SK-N-DZ (cell line): ENCODE data around the gene CORO1C.

Experiments
- DNase-seq: peaks from one replicate; pipeline ENCODE4 v3.0.0-alpha.2; 2015; ENCODE audit warnings: low spot score

CORO1C gene

DNA sequence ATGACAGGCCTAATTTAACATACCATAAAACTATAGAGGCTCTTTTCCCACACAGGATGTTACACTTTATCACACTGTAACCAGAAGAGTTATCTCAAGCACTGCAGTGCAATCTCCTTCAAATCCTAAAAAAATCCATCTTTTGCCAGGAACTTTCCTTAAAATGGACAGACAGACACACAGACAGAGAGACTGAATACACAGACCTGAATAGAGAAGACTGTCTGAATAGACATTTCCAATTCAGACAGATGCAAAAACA lies 6.5 kb downstream of the CORO1C start:
- DNase-seq, result no peak

DNA sequence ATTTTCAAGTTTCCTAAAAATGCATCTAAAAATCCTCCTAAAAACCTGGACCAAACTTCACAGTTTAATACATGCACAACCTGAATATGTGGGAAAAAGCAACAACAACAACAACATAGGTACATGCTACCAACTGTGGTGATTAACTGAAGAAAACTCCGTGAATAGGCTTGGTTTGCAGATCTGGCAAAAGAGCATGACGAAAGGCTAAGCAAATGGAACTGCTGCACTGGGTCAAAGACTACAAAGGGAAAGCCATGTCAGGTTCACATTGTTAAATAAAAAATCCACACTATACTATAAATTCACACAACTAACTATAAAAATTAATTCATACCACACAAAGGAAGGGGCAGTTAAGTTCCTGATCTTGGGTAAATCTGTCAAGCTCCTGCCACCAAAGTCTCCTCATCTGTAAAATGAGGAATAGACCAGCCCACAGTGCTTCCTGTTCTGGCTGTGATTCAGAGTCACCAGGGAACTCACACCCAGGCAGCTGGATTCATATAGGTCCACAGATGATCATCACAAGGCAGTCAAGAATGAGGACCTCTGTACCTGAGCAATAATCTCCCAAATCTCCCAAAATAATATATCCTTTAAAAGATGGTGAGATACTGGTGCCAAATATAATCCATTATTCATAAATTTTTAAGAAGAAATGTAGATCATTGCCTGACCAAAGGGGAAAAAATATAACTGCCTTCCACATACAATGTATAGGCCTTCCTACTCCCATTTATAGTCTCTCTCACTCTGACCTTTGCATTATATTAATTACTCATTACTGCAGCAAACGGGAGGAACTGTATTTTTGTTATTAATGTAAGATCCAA lies 7.0 kb downstream of the CORO1C start:
- DNase-seq, result no peak

DNA sequence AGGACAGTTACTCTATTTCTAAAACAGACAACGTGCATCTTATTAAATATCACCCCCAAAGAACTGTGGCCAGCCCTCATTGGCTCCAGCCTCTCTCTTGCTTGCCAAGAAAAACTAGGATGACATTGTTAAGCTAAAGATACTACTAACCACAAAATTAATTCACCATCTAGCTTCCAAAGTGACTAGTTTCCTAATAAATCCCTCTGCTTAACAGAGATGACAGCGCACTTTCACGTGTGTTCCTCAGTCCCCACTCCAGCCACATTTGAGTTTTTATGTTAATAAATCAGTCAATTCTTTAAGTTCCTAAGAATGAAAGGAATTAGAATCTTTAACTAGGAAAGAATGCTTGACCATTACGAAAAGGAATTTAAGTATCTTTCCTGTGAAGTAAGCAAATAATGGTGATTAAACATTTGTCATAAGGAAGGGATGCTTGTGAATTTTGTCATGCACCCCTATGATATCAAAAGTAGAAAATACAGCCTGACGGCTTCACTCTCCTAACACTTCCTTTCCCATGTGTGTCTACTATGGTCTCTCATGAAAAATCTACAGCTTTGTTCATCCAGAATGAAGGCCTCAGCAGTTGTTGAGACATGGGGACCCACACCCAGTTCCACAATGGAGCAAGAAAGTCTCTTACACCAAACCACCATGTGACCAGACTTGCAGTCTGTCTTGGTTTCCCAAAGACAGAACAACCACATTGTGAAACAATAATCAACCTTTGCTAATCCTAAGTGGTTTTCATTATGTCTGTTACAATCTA lies 8.1 kb downstream of the CORO1C start:
- DNase-seq, result no peak

DNA sequence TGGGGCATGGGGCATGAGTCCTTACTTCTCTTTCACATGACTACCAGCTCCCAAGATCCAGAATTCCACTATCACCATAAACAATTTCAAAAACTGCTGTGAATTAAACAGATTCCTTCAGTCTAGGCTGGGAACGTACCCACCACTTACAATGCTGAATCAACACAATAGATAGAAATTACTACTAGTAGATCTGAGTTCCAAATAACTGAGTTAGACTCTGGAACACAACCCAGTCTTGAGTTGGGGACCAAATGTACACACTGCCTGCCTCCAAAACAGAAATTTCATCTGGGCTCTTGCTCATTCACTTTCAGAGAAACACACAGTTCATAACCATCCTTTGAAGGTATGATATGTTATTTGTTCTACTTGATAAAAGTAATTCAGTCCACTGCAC lies 8.9 kb downstream of the CORO1C start:
- DNase-seq, result no peak

DNA sequence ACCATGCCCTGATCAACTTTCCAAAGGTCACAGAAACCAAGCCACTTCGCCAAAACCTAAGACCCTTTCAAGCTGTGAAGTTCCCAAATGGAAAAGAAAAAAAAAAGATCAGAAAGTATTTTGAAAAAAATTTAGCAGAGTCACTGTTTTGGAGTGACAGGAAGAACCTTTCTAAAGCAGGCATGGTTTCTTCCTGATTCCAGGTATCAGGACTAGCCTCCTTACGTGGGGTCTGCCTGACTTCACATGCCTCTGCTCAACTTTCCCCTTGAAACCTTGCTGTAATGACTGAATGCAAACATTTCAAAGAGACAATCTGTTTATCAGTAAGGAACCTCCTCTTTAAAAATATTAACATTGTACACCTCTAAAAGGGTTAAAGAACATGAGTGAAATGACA lies 9.5 kb downstream of the CORO1C start:
- no peak for DNase-seq

DNA sequence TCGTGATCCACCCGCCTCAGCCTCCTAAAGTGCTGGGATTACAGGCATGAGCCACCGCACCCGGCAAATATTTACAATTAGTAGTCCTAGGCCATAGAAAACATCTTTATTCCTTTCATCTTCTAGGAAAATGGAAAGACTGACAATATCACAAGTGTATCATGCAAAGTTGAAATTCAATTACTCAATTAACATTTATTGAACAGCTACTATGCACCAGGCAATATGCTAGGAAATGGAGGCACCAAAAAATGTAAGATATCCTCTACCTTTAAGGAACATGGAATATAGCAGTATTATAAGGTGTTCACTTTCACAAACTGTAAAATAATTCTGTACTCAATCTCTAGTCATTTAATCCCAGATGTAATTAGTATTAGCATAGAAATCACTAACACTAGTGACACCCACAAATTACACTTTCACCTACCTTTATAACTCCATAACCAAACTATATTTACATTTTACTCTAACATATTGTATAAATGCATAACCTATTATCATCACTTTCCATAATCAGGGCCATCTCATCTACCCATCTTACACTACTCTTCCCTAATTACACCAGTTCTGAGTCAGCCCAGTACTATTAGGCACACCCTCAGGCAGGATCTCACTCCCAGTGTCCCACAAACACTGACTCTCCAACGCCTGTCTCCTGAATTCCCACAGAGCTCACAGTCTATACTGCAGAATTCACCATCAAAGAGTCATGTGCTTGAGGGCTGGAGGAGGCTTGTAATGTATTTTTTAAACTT lies 10.4 kb downstream of the CORO1C start:
- DNase-seq, result no peak

DNA sequence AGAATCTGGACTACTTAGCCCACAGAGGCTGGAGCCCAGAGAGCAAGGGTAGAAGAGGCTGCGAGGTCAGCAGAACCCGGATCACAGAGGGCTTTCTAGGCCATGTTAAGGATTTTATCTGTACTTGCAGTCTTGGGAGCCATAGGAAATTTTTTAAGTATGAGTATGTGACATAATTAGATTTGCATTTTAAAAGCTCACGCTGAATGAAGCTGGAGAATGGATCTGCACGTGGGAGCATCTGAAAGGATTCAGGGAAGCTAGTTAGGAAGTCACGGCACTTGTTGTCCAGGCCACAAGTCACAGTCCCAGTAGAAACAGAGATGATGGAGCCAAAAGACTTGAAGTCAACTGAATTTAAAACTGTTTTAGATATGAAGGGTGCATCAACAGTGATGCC lies 14.1 kb downstream of the CORO1C start:
- no peak for DNase-seq

DNA sequence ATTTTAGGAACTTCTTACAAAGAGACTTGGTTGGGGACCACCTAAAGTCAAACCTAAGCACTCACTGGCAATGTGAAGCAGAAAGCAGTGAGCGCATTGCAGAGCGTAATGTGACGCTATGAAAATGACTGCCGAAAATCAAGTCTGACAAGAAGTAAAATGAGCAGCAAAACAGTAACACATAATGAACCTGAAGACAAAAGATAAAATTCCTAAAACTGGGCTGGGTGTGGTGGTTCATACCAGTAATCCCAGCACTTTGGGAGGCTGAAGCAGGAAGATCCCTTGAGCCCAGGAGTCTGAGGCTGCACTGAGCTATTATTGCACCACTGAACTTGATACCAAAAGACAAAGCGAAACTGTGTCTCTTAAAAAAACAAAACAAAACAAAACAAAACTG lies 16.5 kb downstream of the CORO1C start:
- DNase-seq, result no peak

DNA sequence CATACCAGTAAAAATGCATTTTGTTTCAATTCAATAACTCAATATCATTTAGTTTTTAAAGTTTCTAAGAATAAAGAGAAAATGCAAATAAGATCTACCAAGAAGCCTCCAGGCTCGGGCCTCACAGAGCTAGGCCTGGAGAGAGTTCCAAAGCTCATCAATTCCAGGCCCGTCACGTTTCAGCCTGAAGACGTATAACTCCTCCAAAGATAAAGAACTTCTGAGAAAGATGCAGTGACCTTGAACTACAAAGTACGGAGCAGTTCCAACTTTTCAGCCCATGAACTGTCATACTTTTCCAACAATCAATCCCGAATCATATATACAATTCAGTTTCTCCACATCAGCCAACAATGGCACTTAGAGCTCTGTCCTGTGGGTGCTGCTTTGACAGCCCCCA lies 17.8 kb downstream of the CORO1C start:
- DNase-seq, result no peak

DNA sequence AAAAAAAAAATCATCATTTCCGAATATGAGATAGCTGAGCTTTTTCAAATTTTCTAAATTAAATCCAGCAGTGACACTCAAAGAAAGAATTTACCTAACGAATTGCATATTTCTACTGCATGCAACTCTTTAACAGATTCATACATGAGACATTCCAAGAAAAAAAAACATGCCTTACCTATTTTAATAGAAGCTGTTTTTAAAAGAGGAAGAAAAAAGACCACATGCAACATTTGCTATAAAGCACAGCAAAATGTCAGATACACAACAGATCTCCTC lies 18.5 kb downstream of the CORO1C start:
- DNase-seq, result no peak

DNA sequence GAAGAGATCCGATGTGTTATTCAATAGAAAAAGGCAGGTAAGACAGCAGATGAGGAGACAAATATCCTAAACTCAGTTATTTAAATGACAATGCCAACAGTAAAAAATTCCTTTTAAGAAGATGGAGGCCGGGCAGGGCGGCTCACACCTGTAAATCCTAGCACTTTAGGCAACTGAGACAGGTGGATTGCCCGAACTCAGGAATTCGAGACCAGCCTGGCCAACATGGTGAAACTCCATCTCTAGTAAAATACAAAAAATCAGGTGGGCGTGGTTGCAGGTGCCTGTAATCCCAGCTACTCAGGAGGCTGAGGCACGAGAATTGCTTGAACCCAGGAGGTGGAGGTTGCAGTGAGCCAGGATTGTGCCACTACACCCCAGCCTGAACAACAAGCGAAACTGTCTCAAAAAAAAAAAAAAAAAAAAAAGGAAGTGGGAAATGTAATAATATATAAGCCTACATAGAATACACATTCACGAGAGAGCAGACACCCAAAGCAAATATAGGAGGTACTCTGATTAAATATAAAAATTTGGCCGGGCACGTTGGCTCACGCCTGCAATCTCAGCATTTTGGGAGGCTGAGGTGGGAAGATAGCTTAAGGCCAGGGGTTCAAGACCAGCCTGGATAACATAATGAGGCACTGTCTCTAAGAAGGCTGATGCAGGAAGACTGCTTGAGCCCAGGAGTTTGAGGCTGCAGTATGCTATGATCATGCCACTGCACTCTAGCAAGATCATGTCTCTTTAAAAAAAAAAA lies 19.0 kb downstream of the CORO1C start:
- no peak for DNase-seq

DNA sequence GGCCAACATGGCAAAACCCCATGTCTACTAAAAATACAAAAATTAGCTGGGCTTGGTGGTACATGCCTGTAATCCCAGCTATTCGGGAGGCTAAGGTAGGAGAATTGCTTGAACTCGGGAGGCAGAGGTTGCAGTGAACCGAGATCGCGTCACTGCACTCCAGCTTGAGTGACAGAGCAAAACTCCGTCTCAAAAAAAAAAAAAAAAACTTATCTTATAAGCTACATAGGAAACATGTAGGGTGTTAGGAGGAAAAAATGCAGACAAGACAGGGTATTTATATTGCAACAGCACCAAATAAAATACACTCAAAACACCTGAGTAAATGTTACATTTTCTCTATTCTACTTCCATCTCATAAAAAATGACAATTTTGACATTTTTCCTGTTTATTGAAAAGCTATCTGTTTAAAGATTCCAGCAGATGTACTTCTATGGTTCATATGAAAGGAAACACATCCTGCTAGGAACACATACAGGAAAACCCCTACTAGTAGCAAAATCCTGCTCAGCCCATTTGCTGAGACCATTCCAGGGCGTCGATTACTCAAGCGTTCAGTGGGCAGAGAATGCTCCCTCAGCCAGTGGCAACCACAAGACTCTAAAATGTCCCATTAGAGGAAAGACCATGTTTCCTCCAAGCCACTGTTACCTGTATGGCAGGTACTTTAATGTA lies 19.7 kb downstream of the CORO1C start:
- no peak for DNase-seq

DNA sequence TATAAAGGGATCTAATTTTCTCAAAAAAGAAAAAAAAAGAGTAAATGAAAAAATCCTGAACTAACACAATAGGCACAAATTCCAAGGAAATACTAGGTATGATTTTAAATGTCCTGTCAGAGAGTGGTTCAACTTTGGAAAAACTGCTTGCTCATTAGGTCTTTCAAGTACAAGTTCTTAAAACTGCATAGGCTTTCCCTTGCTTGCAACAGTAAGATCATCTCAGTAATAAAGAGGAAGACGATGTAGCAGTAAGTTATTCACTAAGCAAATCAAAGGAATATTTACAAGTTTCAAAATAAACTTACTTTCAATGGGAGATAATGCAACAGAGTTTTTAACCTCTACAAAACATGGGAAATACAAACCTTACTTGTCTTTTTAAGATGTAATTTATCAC lies 21.6 kb downstream of the CORO1C start:
- no peak for DNase-seq

DNA sequence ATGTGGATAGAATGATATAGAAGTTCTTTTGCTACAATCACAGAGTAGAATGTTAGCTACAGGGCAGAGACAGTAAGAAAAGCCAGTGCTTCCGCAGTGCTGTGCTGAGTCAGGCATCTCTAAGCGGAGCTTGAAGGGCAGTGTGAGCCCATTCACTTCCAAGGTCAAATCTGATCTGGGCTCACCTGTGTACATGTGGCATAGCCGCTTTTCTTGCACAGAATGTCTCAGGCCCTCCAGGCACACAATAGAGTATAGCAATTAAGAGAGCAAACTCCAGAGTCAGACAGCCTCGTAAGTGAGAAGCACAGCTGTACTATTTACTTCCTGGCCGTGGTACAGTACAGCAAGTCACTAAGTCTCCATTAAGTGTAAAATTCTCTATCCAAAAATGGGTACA lies 26.8 kb downstream of the CORO1C start:
- no peak for DNase-seq

DNA sequence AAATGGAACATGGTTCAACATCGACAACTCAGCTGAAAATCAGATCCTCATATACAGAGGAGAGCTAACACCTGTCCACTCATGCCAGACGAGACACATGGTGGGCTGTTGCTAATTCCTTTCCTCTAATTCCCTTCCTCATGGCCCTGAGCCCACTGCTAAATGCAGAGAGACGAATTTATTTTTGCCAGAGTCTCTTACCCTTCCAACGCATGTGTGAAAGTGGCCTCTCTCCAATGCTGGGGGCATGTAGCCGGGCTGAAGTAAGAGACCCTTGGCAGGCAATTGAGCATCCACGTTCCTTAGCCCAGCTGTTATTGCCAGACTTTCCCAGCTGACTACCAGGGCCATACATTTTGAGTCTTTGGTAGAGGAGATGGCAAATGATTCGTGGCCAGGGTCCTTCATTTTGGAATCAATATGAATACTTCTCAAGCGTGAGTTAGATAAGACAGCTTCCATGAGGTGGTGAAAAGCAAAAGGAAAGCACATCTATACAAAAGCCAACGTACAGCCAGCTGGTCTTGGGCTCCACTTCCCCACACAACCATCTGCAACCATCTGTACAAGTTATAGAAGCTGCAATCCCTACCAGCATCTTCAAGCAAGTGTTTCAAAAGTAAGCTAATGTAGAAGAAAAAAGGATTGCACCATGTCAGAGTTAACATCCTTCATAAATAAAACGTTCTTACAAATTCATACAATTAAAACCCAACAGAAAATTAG lies 28.6 kb downstream of the CORO1C start:
- DNase-seq, result no peak

DNA sequence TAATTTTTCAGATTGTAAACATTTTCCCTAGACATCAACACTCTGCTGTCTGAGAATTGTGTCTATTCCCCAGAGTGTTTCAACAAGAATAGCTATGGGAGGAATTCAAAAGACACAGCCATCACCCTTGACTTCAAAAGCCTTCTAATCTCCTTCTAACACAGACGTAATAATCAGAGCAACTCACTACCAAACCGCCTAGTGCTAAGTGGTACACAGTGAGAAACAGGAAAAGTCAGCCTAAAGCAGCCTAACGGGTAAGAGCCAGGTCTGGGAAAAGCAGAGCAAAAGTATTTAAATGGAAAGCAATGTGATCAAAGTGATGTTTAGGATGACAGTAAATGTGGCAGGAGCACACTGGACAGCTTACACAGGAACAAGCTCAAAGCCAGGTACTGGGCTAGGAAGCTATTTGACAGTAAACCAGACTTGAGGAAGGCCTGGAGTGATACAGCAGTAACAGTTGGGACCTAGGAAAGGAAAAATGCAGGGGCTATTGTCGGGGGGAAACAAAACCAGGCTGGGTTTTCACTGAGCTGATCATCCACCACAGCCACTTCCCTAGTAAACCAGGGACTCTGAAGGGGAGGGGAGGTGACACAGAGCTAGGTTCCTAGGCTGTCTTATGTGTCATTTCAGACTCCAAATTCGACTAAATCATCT lies 29.4 kb downstream of the CORO1C start:
- no peak for DNase-seq

DNA sequence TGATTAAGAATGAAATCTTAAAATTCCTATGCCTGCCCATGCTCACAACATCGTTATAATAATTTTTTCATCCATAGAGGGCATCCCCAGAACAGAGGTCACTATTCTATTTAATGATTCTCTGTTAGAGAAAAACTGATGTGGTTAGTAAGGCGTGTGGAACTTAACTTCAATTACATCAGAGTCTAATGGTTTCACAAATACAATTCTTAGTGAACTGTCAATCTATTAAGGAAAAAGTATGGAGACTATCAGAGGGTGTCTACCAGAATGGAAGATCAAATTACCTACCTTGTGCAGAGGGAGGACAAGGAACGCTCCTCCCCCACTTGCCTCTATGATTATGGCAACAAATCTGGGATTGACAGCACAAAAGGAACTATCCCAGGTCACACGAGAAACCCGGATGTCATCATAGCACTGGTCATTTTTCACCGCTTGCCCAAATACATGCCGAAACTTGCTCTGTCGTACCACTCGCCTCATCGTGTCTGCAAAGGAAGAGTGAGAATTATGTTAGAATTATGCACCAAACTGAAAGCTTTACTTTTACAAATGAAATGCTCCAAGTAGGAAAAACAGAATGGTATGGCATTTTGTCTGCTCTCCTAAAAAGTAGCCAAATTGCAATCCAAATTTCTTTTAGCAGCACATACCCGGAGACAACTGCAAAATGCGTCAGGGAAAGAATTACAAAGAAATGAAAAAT lies 30.3 kb downstream of the CORO1C start:
- DNase-seq, result peak; percentile 50

DNA sequence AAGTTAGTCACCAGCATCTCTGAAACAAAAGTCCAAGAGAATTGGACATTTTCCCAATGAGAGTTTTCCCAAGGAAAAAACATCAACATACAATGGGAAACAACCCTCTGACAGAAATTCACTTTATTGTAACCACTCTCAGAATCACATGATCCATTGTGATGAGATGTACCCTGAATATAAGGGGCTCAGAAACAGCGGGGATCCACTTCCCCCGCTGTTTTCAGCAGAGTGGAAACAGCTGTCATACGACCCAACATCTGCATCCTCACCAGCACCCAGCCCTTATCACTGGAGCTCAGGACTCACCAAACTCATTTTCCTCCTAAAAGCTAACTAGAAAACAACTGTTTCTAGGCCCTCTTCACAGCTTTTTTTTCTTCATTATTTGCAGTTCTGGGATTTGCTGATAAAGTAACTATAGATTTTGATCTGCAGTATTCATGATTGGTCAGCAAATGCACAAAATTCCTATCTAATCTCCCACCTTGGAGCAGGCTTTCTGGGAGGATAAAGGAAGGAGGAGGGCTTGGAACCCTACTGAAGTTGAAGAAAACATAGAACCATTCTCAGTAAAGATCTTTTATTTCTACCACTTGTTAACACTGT lies 31.3 kb downstream of the CORO1C start:
- no peak for DNase-seq

DNA sequence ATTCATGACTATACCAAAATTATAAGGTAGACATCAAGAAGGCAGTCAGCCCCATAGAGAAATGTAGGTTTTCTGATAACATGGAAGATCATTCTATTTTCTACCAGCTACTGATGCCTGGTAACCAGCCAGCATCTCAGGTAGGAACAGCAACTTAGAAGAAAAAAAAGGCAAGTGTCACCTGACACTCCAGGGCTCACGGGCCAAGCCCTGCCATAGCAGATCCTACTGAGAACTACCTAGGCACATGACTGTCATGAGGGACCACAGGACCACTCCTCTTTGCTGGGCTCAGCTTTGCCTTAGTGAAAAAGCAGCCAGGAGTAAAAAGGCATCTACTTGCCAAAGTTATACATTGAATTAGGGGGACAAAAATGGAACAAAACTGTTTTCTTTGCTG lies 33.4 kb downstream of the CORO1C start:
- no peak for DNase-seq

DNA sequence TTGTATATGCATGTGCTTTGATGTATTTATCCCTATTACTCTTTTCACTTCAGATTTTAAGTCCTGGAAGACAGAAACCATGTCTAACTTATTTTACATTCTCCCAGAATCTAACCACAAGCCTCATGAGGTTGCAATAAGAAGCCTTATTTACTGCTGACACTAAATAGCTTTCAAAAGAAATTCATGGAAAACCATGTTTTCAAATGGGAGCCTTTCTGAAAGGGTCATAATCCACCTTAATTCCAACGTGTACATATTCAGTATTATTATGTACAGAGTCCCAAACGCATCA lies 34.4 kb downstream of the CORO1C start:
- no peak for DNase-seq
